ENCODE results near the gene LSS. TPM values are rescaled to one million over a fixed set of nuclear protein-coding genes. Genes with fewer than 3 reads are reported as not detected.

LSS gene
- total RNA-seq, 1 donor from 2014 or later, result 30.5 TPM

DNA sequence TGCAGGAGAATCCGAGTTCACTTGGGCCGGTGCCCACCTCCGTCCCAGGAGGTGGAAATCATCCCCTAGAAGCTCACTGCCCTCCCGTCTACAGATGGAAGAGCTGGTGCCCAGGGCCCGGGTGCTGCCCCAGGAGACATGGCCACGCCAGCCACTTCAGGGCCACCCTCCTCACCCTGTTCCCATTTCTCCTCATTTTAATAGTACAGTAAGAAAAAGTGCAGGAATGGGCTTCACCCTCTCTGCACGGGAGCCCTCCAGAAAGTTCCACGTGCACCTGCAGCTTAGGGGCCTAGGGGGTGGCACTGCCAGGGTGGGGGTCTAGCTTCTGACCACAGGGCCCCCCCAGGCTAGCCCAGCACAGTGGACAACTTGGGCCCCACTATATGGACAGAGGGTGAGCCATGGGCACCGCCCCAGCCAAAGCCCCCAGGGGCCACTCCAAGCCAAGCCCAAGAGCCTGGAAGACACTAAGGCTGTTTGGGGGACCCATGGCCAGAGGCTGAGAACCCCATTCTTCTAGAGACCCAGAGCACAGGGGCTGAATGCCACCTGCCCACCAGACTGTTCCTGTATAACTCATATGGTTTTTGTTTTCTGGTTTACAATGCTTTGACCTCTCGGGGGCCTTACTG, 69.8 kb downstream of the LSS start:
- H3K27me3 Mint-ChIP-seq (ENCODE audit: low read depth), result no peaks in the 10 kb centered on the region
- H3K4me3 Mint-ChIP-seq (ENCODE audit: low read depth), result no peak overlapping the region
- H3K36me3 Mint-ChIP-seq (ENCODE audit: low read depth), result no peaks in the 10 kb centered on the region
- intact Hi-C loops (cut with micrococcal nuclease), result no loop called here
- H3K4me1 Mint-ChIP-seq (ENCODE audit: low read depth), result no peaks in the 10 kb centered on the region
- no peak for DNase-seq (ENCODE audit: low spot score)
- no peak overlapping the region for H3K27ac Mint-ChIP-seq
- H3K9me3 Mint-ChIP-seq, result no peaks in the 10 kb centered on the region

- Mint-ChIP-seq H3K9me3 (no peaks in the 10 kb centered on the region), H3K36me3 (ENCODE audit: low read depth) (no peaks in the 10 kb centered on the region), H3K27ac (no peak overlapping the region), H3K4me1 (ENCODE audit: low read depth) (no peaks in the 10 kb centered on the region), H3K4me3 (ENCODE audit: low read depth) (no peak overlapping the region), H3K27me3 (ENCODE audit: low read depth) (no peaks in the 10 kb centered on the region)
- DNase-seq (ENCODE audit: low spot score), result no peak
- intact Hi-C loops (cut with micrococcal nuclease), result no loop called here
Observed at GRCh38 chr21:46157987-46158451, 70.6 kb downstream of the LSS start.

DNA sequence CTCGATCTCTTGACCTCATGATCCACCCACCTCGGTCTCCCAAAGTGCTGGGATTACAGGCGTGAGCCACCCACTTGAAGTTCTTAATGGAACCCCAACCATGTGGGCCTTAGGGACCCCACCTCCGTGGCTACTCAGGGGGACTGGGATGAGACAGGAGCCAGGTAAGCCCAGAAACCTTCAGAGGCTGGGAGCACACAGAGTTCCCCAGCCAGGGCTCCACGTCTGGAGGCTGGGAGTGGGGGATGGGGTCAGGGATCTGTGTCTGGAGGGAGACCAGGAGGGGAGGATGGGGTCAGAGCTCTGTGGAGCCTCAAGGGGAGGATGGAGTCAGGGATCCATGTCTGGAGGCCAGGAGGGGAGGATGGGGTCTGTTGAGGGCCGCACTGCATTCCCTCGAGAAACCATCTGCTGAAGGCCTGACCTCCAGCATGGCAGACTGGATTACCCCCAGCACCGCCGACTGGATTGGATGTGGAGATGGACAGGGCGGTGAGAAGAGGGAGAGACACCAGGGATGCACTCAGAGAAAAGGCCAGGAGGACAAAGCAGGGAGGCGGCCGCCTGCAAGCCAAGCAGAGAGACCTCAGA, 71.1 kb downstream of the LSS start:
- no peaks in the 10 kb centered on the region for H3K27me3 Mint-ChIP-seq (ENCODE audit: low read depth)
- no peak for DNase-seq (ENCODE audit: low spot score)
- H3K36me3 Mint-ChIP-seq (ENCODE audit: low read depth), result no peaks in the 10 kb centered on the region
- no peaks in the 10 kb centered on the region for H3K9me3 Mint-ChIP-seq
- H3K4me3 Mint-ChIP-seq (ENCODE audit: low read depth), result no peak overlapping the region
- H3K27ac Mint-ChIP-seq, result no peak overlapping the region
- no peaks in the 10 kb centered on the region for H3K4me1 Mint-ChIP-seq (ENCODE audit: low read depth)
- intact Hi-C loops (cut with micrococcal nuclease), result no loop called here

DNA sequence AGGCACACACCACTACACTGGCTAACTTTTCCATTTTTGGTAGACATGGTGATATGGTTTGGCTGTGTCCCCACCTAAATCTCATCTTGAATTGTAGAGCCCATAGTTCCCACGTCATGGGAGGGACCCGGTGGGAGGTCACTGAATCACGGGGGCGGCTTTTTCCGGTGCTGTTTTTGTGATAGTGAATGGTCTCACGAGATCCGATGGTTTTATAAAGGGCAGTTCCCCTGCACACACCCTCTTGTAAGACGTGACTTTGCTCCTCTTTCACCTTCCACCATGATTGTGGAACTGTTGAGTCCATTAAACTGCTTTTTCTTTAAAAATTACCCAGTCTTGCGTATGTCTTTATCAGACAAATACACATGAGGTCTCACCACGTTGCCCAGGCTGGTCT, 71.9 kb downstream of the LSS start:
- intact Hi-C loops (cut with micrococcal nuclease), result no loop called here
- no peaks in the 10 kb centered on the region for H3K9me3 Mint-ChIP-seq
- H3K27me3 Mint-ChIP-seq (ENCODE audit: low read depth), result no peaks in the 10 kb centered on the region
- H3K27ac Mint-ChIP-seq, result no peak overlapping the region
- peak; percentile 7 for DNase-seq (ENCODE audit: low spot score)
- no peak overlapping the region for H3K4me3 Mint-ChIP-seq (ENCODE audit: low read depth)
- H3K4me1 Mint-ChIP-seq (ENCODE audit: low read depth), result no peaks in the 10 kb centered on the region
- H3K36me3 Mint-ChIP-seq (ENCODE audit: low read depth), result no peaks in the 10 kb centered on the region

- no peaks in the 10 kb centered on the region for H3K4me1 Mint-ChIP-seq (ENCODE audit: low read depth)
- no peaks in the 10 kb centered on the region for H3K27me3 Mint-ChIP-seq (ENCODE audit: low read depth)
- H3K9me3 Mint-ChIP-seq, result no peaks in the 10 kb centered on the region
- no peak for DNase-seq (ENCODE audit: low spot score)
- H3K4me3 Mint-ChIP-seq (ENCODE audit: low read depth), result no peak overlapping the region
- intact Hi-C loops (cut with micrococcal nuclease), result no loop called here
- H3K27ac Mint-ChIP-seq, result no peak overlapping the region
- H3K36me3 Mint-ChIP-seq (ENCODE audit: low read depth), result no peaks in the 10 kb centered on the region
Observed at GRCh38 chr21:46156378-46156645, 72.3 kb downstream of the LSS start.

GRCh38 chr21:46155514-46156377, 72.8 kb downstream of the LSS start, which contains the start of gene FTCD:
TSS of gene FTCD (minus strand) at chr21:46155579. CDS start at chr21:46155523, 56 bp downstream.
- Mint-ChIP-seq H3K27ac (no peak within 1 kb of the TSS), H3K9me3 (no peaks in the 10 kb centered on the region), H3K36me3 (ENCODE audit: low read depth) (no peaks in the 10 kb centered on the region), H3K4me1 (ENCODE audit: low read depth) (no peaks in the 10 kb centered on the region), H3K27me3 (ENCODE audit: low read depth) (no peaks in the 10 kb centered on the region), H3K4me3 (ENCODE audit: low read depth) (no peak within 1 kb of the TSS)
- intact Hi-C loops (cut with micrococcal nuclease), result no loop called here
- no peak for DNase-seq (ENCODE audit: low spot score)

DNA sequence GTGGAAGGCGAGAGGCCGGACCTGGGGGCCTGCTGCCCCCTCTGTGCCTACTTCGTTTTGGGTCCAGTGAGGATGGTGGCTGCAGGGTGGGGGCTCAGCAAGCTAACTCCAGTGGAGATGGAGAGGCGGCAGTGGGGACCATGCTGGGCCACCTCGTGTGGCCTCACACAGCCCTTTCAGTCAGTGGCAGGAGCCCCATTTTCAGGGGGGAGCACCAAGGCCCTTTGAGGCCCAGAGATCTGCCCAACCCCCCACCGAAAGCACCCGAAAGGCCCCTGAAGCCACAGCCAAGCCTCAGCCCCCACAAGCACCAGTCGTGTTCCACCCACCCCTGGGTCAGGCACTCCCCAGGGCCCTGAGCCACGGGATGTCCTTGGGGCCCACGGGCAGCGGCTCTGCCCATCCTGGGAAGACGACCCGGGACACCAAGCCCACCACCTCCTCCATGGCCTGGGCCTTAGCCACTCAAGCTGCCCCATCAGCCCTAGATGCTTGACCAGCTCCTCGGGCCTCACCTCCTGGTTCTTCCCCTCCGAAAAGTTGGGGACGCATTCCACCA, 73.5 kb downstream of the LSS start:
- H3K4me1 Mint-ChIP-seq (ENCODE audit: low read depth), result no peaks in the 10 kb centered on the region
- H3K27me3 Mint-ChIP-seq (ENCODE audit: low read depth), result no peaks in the 10 kb centered on the region
- H3K27ac Mint-ChIP-seq, result no peak overlapping the region
- DNase-seq (ENCODE audit: low spot score), result no peak
- intact Hi-C loops (cut with micrococcal nuclease), result no loop called here
- no peaks in the 10 kb centered on the region for H3K36me3 Mint-ChIP-seq (ENCODE audit: low read depth)
- no peaks in the 10 kb centered on the region for H3K9me3 Mint-ChIP-seq
- no peak overlapping the region for H3K4me3 Mint-ChIP-seq (ENCODE audit: low read depth)

- H3K9me3 Mint-ChIP-seq, result no peaks in the 10 kb centered on the region
- no peak for DNase-seq (ENCODE audit: low spot score)
- intact Hi-C loops (cut with micrococcal nuclease), result no loop called here
- no peak overlapping the region for H3K27ac Mint-ChIP-seq
- no peaks in the 10 kb centered on the region for H3K27me3 Mint-ChIP-seq (ENCODE audit: low read depth)
- no peaks in the 10 kb centered on the region for H3K36me3 Mint-ChIP-seq (ENCODE audit: low read depth)
- no peaks in the 10 kb centered on the region for H3K4me1 Mint-ChIP-seq (ENCODE audit: low read depth)
- H3K4me3 Mint-ChIP-seq (ENCODE audit: low read depth), result no peak overlapping the region
Observed at GRCh38 chr21:46154155-46154954, 74.2 kb downstream of the LSS start.

DNA sequence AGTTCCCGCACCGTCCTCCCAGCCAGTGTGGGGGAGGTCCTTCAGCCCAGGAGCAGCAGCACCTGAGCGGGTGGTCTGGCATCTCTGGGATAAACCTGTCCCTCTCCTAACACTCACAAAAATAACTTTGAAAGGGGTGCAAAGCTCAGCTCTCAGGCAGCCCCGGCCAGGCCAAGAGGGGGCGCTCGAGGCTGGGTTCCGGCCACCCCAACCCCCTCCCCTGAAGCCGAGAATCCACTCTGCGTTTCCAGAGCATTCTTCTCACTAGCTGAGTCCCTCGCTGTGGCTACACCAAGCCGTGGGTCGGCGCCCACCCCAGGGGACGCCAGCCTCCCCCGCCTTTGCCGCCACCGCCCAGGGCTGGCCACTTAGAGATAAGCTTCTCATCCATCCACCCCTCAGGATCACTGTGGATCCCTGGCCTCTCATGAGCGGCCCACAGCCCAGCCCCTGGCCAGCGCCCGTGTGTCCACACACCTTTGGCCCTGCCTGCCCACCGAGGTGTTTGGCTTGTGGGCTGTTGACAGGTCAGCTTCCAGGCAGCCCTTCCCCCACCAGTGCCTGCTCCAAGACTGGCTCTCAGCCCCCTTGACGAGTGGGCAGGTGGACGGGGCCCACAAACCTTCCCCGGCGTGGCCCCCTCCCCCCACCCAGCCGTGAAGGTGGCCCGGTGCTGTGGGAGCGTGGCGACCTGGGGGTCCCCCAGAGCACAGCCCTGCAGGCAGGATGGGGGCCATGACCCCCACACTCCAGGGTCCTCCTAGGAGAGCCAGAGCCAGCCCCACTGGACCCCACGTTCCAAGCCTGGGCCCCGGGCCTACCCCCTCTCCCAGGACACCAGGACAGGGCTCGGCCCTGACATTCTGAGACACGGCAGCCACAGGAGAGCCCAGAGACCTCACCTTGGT, 75.1 kb downstream of the LSS start:
- Mint-ChIP-seq H3K4me1 (ENCODE audit: low read depth) (no peaks in the 10 kb centered on the region), H3K4me3 (ENCODE audit: low read depth) (no peak overlapping the region), H3K9me3 (no peaks in the 10 kb centered on the region), H3K27ac (no peak overlapping the region), H3K36me3 (ENCODE audit: low read depth) (no peaks in the 10 kb centered on the region), H3K27me3 (ENCODE audit: low read depth) (no peaks in the 10 kb centered on the region)
- no peak for DNase-seq (ENCODE audit: low spot score)
- intact Hi-C loops (cut with micrococcal nuclease), result no loop called here

- no peak for DNase-seq (ENCODE audit: low spot score)
- intact Hi-C loops (cut with micrococcal nuclease), result no loop called here
- Mint-ChIP-seq H3K27me3 (ENCODE audit: low read depth) (no peaks in the 10 kb centered on the region), H3K4me1 (ENCODE audit: low read depth) (no peaks in the 10 kb centered on the region), H3K4me3 (ENCODE audit: low read depth) (no peak overlapping the region), H3K27ac (no peak overlapping the region), H3K9me3 (no peaks in the 10 kb centered on the region), H3K36me3 (ENCODE audit: low read depth) (no peaks in the 10 kb centered on the region)
Observed at GRCh38 chr21:46152927-46153246, 75.7 kb downstream of the LSS start.

GRCh38 chr21:46151989-46152926, 76.3 kb downstream of the LSS start:
- no peaks in the 10 kb centered on the region for H3K9me3 Mint-ChIP-seq
- H3K4me3 Mint-ChIP-seq (ENCODE audit: low read depth), result no peak overlapping the region
- no peak overlapping the region for H3K27ac Mint-ChIP-seq
- no peaks in the 10 kb centered on the region for H3K27me3 Mint-ChIP-seq (ENCODE audit: low read depth)
- intact Hi-C loops (cut with micrococcal nuclease), result no loop called here
- no peaks in the 10 kb centered on the region for H3K4me1 Mint-ChIP-seq (ENCODE audit: low read depth)
- H3K36me3 Mint-ChIP-seq (ENCODE audit: low read depth), result no peaks in the 10 kb centered on the region
- no peak for DNase-seq (ENCODE audit: low spot score)

All from activated T-helper 2 cell treated with anti-CD3 and anti-CD28 coated beads, Interferon-gamma antibody, Interleukin-2, Interleukin-4, amounts not matched to agents 10 μg/mL and 5 μg/mL and 100 μg/mL, durations not matched to agents 14 hours and 24 hours and 36 hours (primary cell).